BE2C (cell line): Measurements from ENCODE around the gene MTMR2.

Experiments
- DNase-seq: peaks from one replicate; pipeline ENCODE4 v3.0.0-alpha.2; 2020
- H3K27me3 ChIP-seq: fragments of 250-450 bp; sonication (Bioruptor Pico); 2 replicates; pipeline ENCODE4 v1.5.1; 2020; ENCODE audit warnings: mild to moderate bottlenecking
- H3K36me3 ChIP-seq: fragments of 250-450 bp; sonication (Bioruptor Pico); 2 replicates; pipeline ENCODE4 v1.5.1; 2020; ENCODE audit warnings: mild to moderate bottlenecking
- H3K4me1 ChIP-seq: fragments of 250-450 bp; sonication (Bioruptor Pico); 2 replicates; pipeline ENCODE4 v1.5.1; 2020
- H3K4me3 ChIP-seq: 2 replicates; pipeline ENCODE4 v1.5.1; 2011; ENCODE audit warnings: low read depth, low read length
- H3K9me3 ChIP-seq: fragments of 250-450 bp; sonication (Bioruptor Pico); 2 replicates; pipeline ENCODE4 v1.5.1; 2020
- CTCF ChIP-seq: IDR thresholded peaks from 2 replicates; pipeline ENCODE4 v1.5.1; 2012; ENCODE audit warnings: mild to moderate bottlenecking, low read depth, low read length

The MTMR2 gene

GRCh38 chr11:95931916-95932315, 8.0 kb upstream of the MTMR2 start:
- Histone ChIP-seq H3K4me3 (no peak overlapping the region), H3K9me3 (no peaks in the 10 kb centered on the region), H3K36me3 (no peaks in the 10 kb centered on the region), H3K4me1 (no peaks in the 10 kb centered on the region), H3K27me3 (no peaks in the 10 kb centered on the region)
- no peak for TF ChIP-seq CTCF
- no peak for DNase-seq

- no peak for TF ChIP-seq CTCF
- Histone ChIP-seq H3K9me3 (no peaks in the 10 kb centered on the region), H3K36me3 (no peaks in the 10 kb centered on the region), H3K27me3 (no peaks in the 10 kb centered on the region), H3K4me1 (no peaks in the 10 kb centered on the region), H3K4me3 (no peak overlapping the region)
- DNase-seq: no peak
Observed at GRCh38 chr11:95930948-95931347, 7.0 kb upstream of the MTMR2 start.

- Histone ChIP-seq H3K9me3 (no peaks in the 10 kb centered on the region), H3K36me3 (no peaks in the 10 kb centered on the region), H3K27me3 (no peaks in the 10 kb centered on the region), H3K4me3 (no peak overlapping the region), H3K4me1 (0 out of 2 replicates have a peak, but pooled peaks cover 5% of the 10 kb centered on the region)
- no peak for TF ChIP-seq CTCF
- DNase-seq: no peak
Observed at GRCh38 chr11:95926726-95927125, 2.8 kb upstream of the MTMR2 start.

- Histone ChIP-seq H3K9me3 (no peaks in the 10 kb centered on the region), H3K4me1 (0 out of 2 replicates have a peak, but pooled peaks cover 5% of the 10 kb centered on the region), H3K4me3 (peak overlapping the region; percentile 89), H3K27me3 (no peaks in the 10 kb centered on the region), H3K36me3 (no peaks in the 10 kb centered on the region)
- no peak for TF ChIP-seq CTCF
- no peak for DNase-seq
Observed at GRCh38 chr11:95925011-95925410, 1.1 kb upstream of the MTMR2 start.

GRCh38 chr11:95924414-95924760, 480 bp upstream of the MTMR2 start:
- TF ChIP-seq CTCF: no peak
- no peak for DNase-seq
- H3K4me1 ChIP-seq: 0 out of 2 replicates have a peak, but pooled peaks cover 5% of the 10 kb centered on the region
- no peaks in the 10 kb centered on the region for H3K27me3 ChIP-seq
- H3K9me3 ChIP-seq: no peaks in the 10 kb centered on the region
- H3K4me3 ChIP-seq: peak overlapping the region; percentile 89
- no peaks in the 10 kb centered on the region for H3K36me3 ChIP-seq

- TF ChIP-seq CTCF: no peak
- Histone ChIP-seq H3K4me1 (0 out of 2 replicates have a peak, but pooled peaks cover 5% of the 10 kb centered on the region), H3K9me3 (no peaks in the 10 kb centered on the region), H3K27me3 (no peaks in the 10 kb centered on the region), H3K36me3 (no peaks in the 10 kb centered on the region), H3K4me3 (peak overlapping the region; percentile 89)
- DNase-seq: no peak
Observed at GRCh38 chr11:95923439-95923727, 524 bp downstream of the MTMR2 start.
